Measurements from ENCODE around the gene STRBP.

Gene STRBP

DNA sequence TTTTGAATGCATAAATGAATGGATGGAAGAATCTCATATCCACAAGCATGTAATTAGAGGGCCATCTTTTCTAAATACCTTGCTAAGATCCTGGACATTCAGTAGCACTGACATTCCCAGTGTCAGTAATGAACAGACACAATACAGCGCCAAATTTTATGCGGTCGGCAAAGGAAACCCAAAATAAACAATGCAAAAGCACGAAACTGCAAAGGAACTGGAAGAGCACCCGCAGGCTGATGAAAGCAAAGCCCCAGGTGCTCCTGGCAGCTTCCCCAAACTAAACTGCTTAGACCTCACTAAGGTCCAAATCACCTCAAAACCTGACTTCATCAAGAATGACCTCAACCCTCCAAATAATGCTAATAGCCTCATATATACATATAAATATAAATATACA, 133.0 kb downstream of the STRBP start:
- TF ChIP-seq, protein P1, sequence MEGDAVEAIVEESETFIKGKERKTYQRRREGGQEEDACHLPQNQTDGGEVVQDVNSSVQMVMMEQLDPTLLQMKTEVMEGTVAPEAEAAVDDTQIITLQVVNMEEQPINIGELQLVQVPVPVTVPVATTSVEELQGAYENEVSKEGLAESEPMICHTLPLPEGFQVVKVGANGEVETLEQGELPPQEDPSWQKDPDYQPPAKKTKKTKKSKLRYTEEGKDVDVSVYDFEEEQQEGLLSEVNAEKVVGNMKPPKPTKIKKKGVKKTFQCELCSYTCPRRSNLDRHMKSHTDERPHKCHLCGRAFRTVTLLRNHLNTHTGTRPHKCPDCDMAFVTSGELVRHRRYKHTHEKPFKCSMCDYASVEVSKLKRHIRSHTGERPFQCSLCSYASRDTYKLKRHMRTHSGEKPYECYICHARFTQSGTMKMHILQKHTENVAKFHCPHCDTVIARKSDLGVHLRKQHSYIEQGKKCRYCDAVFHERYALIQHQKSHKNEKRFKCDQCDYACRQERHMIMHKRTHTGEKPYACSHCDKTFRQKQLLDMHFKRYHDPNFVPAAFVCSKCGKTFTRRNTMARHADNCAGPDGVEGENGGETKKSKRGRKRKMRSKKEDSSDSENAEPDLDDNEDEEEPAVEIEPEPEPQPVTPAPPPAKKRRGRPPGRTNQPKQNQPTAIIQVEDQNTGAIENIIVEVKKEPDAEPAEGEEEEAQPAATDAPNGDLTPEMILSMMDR (IDR thresholded peaks at IDR 0.05; ENCODE audit: insufficient read depth, missing control alignments): no peak
- no peak for FAIRE-seq
- DNase-seq (ENCODE audit: insufficient read length, low spot score): no peak

DNA sequence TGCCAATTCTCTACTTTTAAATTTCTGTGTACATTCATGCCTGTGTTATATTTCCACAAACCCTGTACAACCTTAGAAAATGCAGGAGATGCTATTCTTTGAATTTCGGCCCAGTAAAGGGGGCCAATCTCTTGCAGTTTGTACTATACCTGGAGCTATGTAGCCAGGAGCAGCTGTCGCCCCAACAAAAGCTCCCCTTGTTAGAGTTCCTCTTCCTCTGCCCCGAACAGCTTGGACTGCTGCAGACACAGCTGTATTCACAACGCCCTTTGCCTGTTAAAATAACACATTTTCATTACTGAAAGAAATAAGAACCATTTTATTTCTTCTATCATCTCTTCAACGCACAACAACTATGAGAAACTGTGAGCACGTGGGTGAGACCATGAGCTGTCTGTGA, 135.7 kb downstream of the STRBP start:
- TF ChIP-seq, protein P1 (IDR thresholded peaks at IDR 0.05; ENCODE audit: insufficient read depth, missing control alignments): no peak
- FAIRE-seq (no peak), DNase-seq (ENCODE audit: insufficient read length, low spot score) (no peak)

DNA sequence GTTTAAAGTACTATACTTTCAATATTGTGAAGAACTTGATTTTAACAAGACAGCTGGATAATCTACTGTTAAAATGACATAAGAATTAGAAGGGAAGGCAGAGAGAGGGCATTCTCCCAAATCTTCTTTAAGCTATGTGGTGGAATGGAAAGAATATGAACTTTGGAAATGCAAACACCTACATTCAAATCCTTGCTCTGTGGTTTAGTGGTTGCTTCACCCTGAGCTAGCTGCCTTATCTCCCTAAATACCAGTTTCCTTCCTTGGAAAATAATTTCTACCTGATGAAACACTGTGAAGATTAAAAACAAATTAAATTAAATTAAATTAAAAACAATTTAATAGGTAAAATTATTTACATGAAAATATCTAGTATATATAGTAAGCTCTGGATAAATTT, 136.4 kb downstream of the STRBP start:
- TF ChIP-seq, protein P1 (IDR thresholded peaks at IDR 0.05; ENCODE audit: insufficient read depth, missing control alignments): no peak
- FAIRE-seq (no peak), DNase-seq (ENCODE audit: insufficient read length, low spot score) (no peak)

DNA sequence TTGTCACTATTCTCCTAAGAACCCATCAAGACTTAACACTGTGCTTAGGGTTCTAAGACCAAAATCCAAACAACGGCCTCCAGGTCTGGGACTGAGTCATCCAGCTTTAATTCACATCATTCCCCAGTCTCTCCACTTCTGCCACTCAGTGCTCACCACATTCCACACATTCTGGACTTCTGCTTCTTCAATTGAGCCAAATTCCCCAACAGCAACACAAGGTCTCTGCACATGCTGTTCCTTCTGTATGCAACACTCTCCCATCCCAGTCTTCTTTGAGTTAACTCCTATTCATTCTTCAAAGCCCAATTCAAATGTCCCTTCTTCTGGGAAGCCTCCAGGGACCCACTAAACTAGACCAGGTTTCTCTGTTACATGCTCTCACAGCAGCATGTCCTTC, 137.1 kb downstream of the STRBP start:
- FAIRE-seq (no peak), DNase-seq (ENCODE audit: insufficient read length, low spot score) (no peak)
- TF ChIP-seq, protein P1 (IDR thresholded peaks at IDR 0.05; ENCODE audit: insufficient read depth, missing control alignments): no peak

DNA sequence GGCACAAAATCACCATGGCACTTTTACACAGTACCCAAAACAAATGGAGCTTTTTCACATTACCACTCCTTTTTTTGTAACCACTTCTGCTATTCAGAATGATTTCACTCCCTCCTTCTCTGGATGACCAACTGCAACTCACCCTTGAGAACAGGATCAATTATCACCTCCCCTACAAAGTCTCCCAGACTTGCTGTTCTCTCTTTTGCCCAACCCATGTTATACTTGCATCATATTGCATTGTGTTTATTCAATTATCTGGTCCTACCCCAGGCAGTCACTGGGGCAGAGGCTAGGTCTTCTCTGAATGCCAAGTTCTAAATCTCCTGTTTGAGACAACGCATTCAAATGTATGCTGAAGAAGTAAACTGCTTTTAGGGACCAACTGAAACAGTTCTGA, 139.0 kb downstream of the STRBP start:
- no peak for FAIRE-seq
- no peak for DNase-seq (ENCODE audit: insufficient read length, low spot score)
- TF ChIP-seq, protein P1 (IDR thresholded peaks at IDR 0.05; ENCODE audit: insufficient read depth, missing control alignments): no peak

DNA sequence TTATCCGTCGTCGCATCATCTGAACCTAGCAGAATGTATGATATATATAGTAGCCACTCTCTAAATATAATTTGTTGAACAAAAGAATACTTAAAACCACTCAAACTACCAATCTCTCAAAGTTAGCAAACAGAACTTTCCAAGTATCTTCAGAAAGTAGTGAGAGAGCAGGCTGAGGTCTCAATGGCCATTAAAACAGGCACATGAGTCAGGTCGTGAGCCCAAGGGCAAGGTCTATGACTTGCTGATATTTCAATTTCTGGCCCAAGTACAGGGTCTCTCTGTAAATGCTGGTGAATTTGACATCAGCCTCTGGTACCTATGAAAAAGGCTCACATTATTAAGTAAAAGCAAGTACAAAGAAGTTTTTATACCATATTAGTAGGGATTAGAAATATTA, 139.8 kb downstream of the STRBP start:
- TF ChIP-seq, protein P1 (IDR thresholded peaks at IDR 0.05; ENCODE audit: insufficient read depth, missing control alignments): no peak
- no peak for FAIRE-seq
- no peak for DNase-seq (ENCODE audit: insufficient read length, low spot score)

DNA sequence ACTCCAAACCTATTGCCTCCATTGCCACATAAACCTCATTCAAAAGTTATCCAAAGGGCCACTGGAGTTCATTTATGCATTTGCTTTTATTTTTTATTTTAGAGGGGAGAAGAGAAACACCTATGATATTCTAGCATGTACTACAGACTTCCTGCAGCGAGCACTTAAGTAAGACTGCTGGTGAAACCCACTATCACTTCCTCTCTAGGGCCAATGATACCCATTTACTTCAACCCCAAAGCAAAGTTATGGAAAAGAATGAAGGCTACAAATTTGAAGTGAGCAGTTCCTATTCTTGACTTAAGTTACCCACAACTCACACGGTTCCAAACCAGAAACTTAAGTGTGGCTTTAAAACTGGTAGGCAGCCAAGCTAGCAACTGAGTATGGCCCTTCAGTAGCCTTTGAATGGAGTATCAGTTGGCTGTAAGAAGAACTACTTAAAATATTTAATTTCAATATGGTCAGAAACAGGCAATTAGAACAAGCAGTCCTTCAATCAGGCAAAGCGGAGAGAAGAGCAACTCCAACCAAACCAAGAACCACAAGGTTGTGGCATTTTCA, 140.8 kb downstream of the STRBP start:
- no peak for DNase-seq (ENCODE audit: insufficient read length, low spot score)
- FAIRE-seq: no peak
- TF ChIP-seq, protein P1 (IDR thresholded peaks at IDR 0.05; ENCODE audit: insufficient read depth, missing control alignments): no peak
